WERI-Rb-1 (cell line): ENCODE results near the gene CLRN3.

Experiments used
- DNase-seq: peaks from one replicate; pipeline ENCODE4 v3.0.0-alpha.2; 2020
- H3K27ac ChIP-seq: fragments of 250-450 bp; sonication (Bioruptor Pico); 2 replicates; pipeline ENCODE4 v1.5.1; 2020; ENCODE audit warnings: mild to moderate bottlenecking, moderate library complexity
- H3K27me3 ChIP-seq: fragments of 250-450 bp; sonication (Bioruptor Pico); 2 replicates; pipeline ENCODE4 v1.5.1; 2021; ENCODE audit warnings: mild to moderate bottlenecking, low read depth, moderate library complexity; ENCODE audit not compliant: insufficient read depth, severe bottlenecking
- H3K36me3 ChIP-seq: fragments of 250-450 bp; sonication (Bioruptor Pico); 2 replicates; pipeline ENCODE4 v1.5.1; 2020; ENCODE audit warnings: mild to moderate bottlenecking, moderate library complexity
- H3K4me3 ChIP-seq: 2 replicates; pipeline ENCODE4 v1.5.1; 2011; ENCODE audit warnings: low read depth, mild to moderate bottlenecking, control low read depth, low read length
- H3K9me3 ChIP-seq: fragments of 250-450 bp; sonication (Bioruptor Pico); 2 replicates; pipeline ENCODE4 v1.5.1; 2021; ENCODE audit warnings: mild to moderate bottlenecking, moderate library complexity; ENCODE audit not compliant: severe bottlenecking
- CTCF ChIP-seq: IDR thresholded peaks from 2 replicates; pipeline ENCODE4 v1.5.1; 2011; ENCODE audit warnings: low read depth, mild to moderate bottlenecking, control low read depth, inconsistent platforms, low read length

CLRN3 gene

GRCh38 chr10:127892743-127893142 lies at the start of gene CLRN3:
CLRN3 (minus strand) TSS chr10:127892941; CDS start chr10:127892784, 157 bp downstream.
- H3K27ac ChIP-seq: no peak within 1 kb of the TSS
- no peaks in the 10 kb centered on the region for H3K9me3 ChIP-seq
- H3K4me3 ChIP-seq: no peak within 1 kb of the TSS
- H3K27me3 ChIP-seq: no peaks in the 10 kb centered on the region
- H3K36me3 ChIP-seq: no peaks in the 10 kb centered on the region
- DNase-seq: no peak
- no peak for TF ChIP-seq CTCF

GRCh38 chr10:127940866-127941640 lies 48.3 kb upstream of the CLRN3 start:
- no peak overlapping the region for H3K27ac ChIP-seq
- H3K27me3 ChIP-seq: no peaks in the 10 kb centered on the region
- no peak for DNase-seq

GRCh38 chr10:127939786-127940330 lies 47.1 kb upstream of the CLRN3 start:
- Histone ChIP-seq H3K4me3 (no peak overlapping the region), H3K27ac (no peak overlapping the region), H3K36me3 (no peaks in the 10 kb centered on the region), H3K9me3 (no peaks in the 10 kb centered on the region), H3K27me3 (no peaks in the 10 kb centered on the region)
- DNase-seq: no peak
- TF ChIP-seq CTCF: no peak

More at GRCh38 chr10:127940866-127941640, 48.3 kb upstream of the CLRN3 start:
- TF ChIP-seq CTCF: no peak
- H3K4me3 ChIP-seq: no peak overlapping the region
- H3K9me3 ChIP-seq: no peaks in the 10 kb centered on the region
- H3K36me3 ChIP-seq: no peaks in the 10 kb centered on the region

GRCh38 chr10:127937915-127938463 lies 45.2 kb upstream of the CLRN3 start:
- Histone ChIP-seq H3K27ac (no peak overlapping the region), H3K9me3 (no peaks in the 10 kb centered on the region), H3K36me3 (no peaks in the 10 kb centered on the region), H3K4me3 (no peak overlapping the region), H3K27me3 (no peaks in the 10 kb centered on the region)
- no peak for DNase-seq
- no peak for TF ChIP-seq CTCF

GRCh38 chr10:127937069-127937468 lies 44.3 kb upstream of the CLRN3 start:
- Histone ChIP-seq H3K36me3 (no peaks in the 10 kb centered on the region), H3K4me3 (no peak overlapping the region), H3K27ac (no peak overlapping the region), H3K27me3 (no peaks in the 10 kb centered on the region), H3K9me3 (no peaks in the 10 kb centered on the region)
- no peak for TF ChIP-seq CTCF
- no peak for DNase-seq
